Gastrocnemius medialis (tissue), 4 donors: ENCODE data around the gene TF.

Experiments used
- CTCF ChIP-seq, 5 experiments: fragments of 450-650 bp in 3 of 5; fragments of 200-600 bp in 2 of 5; sonication (generic) in 2 of 5; IDR thresholded peaks in 4 of 5; conservative IDR thresholded peaks in 1 of 5; 1 replicate in 4 of 5; 2 replicates in 1 of 5; pipeline ENCODE4 v1.5.1; 2016 to 2019; ENCODE audit warnings: antibody characterized with exemption in 5 of 5, mild to moderate bottlenecking in 3 of 5, moderate library complexity in 3 of 5
- POLR2A ChIP-seq, 2 donors: fragments of 450-650 bp; IDR thresholded peaks; one replicate each; pipeline ENCODE4 v1.6.1; 2017; ENCODE audit warnings: antibody characterized with exemption in 2 of 2, mild to moderate bottlenecking in 2 of 2, moderate library complexity in 2 of 2

DNA sequence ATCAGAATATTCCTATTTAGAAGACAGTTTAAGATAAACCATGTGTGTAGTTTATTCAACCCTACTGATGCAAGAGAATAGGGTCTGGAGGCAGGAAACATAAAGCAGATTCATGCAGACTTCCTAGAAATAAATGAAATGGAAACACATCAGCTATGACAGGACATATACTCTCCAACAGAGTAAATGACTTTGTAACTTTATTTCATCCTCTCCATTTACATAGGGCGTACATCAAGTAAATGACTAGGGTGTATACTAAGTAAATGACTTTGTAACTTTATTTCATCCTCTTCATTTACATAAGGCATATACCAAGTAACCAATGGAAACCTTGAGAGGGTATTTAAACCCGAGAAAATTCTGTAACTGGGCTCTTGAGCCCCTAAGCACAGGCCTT lies 41.8 kb downstream of the TF start:
- TF ChIP-seq CTCF (IDR thresholded peaks at IDR 0.05 in 4 of 5, conservative IDR thresholded peaks at IDR 0.05 in 1 of 5) (no peak), POLR2A (IDR thresholded peaks at IDR 0.05) (no peak)
